ENCODE measurements around the gene TIGD6. TPM values are rescaled to one million over a fixed set of nuclear protein-coding genes. Genes with fewer than 3 reads are reported as not detected.
"Not testable (repeated sequence)": the region's sequence is repeated elsewhere in the genome, so short reads cannot be mapped to it uniquely, and the experiment has no call there.

The TIGD6 gene
- total RNA-seq, 2 experiments from 2014 or later, result 1.1 to 1.4 TPM

GRCh38 chr5:150033334-150033733 lies 32.9 kb upstream of the TIGD6 start:
- Mint-ChIP-seq H3K4me1 (ENCODE audit: low read depth) (no peaks in the 10 kb centered on the region), H3K27me3 (ENCODE audit: low read depth) (no peaks in the 10 kb centered on the region), H3K36me3 (ENCODE audit: low read depth) (peaks cover 63% of the 10 kb centered on the region), H3K9me3 (ENCODE audit: insufficient read depth) (no peaks in the 10 kb centered on the region), H3K27ac (no peak overlapping the region), H3K4me3 (no peak overlapping the region)
- ChIA-PET POLR2A (no interaction called here), CTCF (interaction anchor here (1.1 to 1.2 kb wide), 2 partner anchors 10 to 12 kb away, joined by 4 read pairs; no protein-coding TSS in a partner anchor)
- no peak for DNase-seq
- ATAC-seq, result no peak

GRCh38 chr5:150028047-150028446 lies 27.6 kb upstream of the TIGD6 start:
- H3K27ac Mint-ChIP-seq; H3K4me3 Mint-ChIP-seq; H3K9me3 Mint-ChIP-seq (ENCODE audit: insufficient read depth); H3K27me3 Mint-ChIP-seq (ENCODE audit: low read depth); CTCF ChIA-PET; DNase-seq; POLR2A ChIA-PET; ATAC-seq; H3K4me1 Mint-ChIP-seq (ENCODE audit: low read depth): not testable (repeated sequence)
- H3K36me3 Mint-ChIP-seq (ENCODE audit: low read depth), result peaks cover 52% of the 10 kb centered on the region

GRCh38 chr5:150026682-150027172 lies 26.3 kb upstream of the TIGD6 start:
- POLR2A ChIA-PET, result interaction anchor here (0.6 kb wide), 1 partner anchor 17 kb away, joined by 3 read pairs; no protein-coding TSS in a partner anchor

GRCh38 chr5:150024346-150024984 lies 24.0 kb upstream of the TIGD6 start:
- Mint-ChIP-seq H3K36me3 (ENCODE audit: low read depth) (peaks cover 63% of the 10 kb centered on the region), H3K4me1 (ENCODE audit: low read depth) (peaks cover 23% of the 10 kb centered on the region), H3K4me3 (no peak overlapping the region), H3K27me3 (ENCODE audit: low read depth) (no peaks in the 10 kb centered on the region), H3K9me3 (ENCODE audit: insufficient read depth) (no peaks in the 10 kb centered on the region), H3K27ac (no peak overlapping the region)
- ATAC-seq, result no peak
- ChIA-PET POLR2A (no interaction called here), CTCF (no interaction called here)
- no peak for DNase-seq

More at GRCh38 chr5:150026682-150027172, 26.3 kb upstream of the TIGD6 start:
- CTCF ChIA-PET, result no interaction called here
- no peak for ATAC-seq
- H3K4me3 Mint-ChIP-seq, result no peak overlapping the region
- no peaks in the 10 kb centered on the region for H3K9me3 Mint-ChIP-seq (ENCODE audit: insufficient read depth)
- peaks cover 54% of the 10 kb centered on the region for H3K36me3 Mint-ChIP-seq (ENCODE audit: low read depth)
- H3K27me3 Mint-ChIP-seq (ENCODE audit: low read depth), result no peaks in the 10 kb centered on the region
- H3K4me1 Mint-ChIP-seq (ENCODE audit: low read depth), result peaks cover 9% of the 10 kb centered on the region
- H3K27ac Mint-ChIP-seq, result no peak overlapping the region
- DNase-seq, result no peak

GRCh38 chr5:150023136-150023535 lies 22.7 kb upstream of the TIGD6 start:
- CTCF ChIA-PET, result interaction anchor here (1.2 to 2.0 kb wide), 3 partner anchors 11 to 356 kb away, joined by 3 to 8 read pairs (median 4); no protein-coding TSS in a partner anchor
- DNase-seq (no peak), ATAC-seq (no peak)
- POLR2A ChIA-PET, result no interaction called here
- H3K4me3 Mint-ChIP-seq, result no peak overlapping the region
- H3K36me3 Mint-ChIP-seq (ENCODE audit: low read depth), result peaks cover 71% of the 10 kb centered on the region
- H3K27me3 Mint-ChIP-seq (ENCODE audit: low read depth), result no peaks in the 10 kb centered on the region
- no peak overlapping the region for H3K27ac Mint-ChIP-seq
- H3K4me1 Mint-ChIP-seq (ENCODE audit: low read depth), result peaks cover 25% of the 10 kb centered on the region
- H3K9me3 Mint-ChIP-seq (ENCODE audit: insufficient read depth), result no peaks in the 10 kb centered on the region

- H3K27ac Mint-ChIP-seq, result peak overlapping the region; percentile 20
- ChIA-PET POLR2A (interaction anchor here (2.1 kb wide), 1 partner anchor 22 kb away, joined by 10 read pairs; the partner anchor contains the start of genes HMGXB3 and TIGD6), CTCF (interaction anchor here (1.2 to 2.0 kb wide), 3 partner anchors 11 to 355 kb away, joined by 3 to 8 read pairs (median 4); no protein-coding TSS in a partner anchor)
- H3K36me3 Mint-ChIP-seq (ENCODE audit: low read depth), result peaks cover 68% of the 10 kb centered on the region
- no peaks in the 10 kb centered on the region for H3K27me3 Mint-ChIP-seq (ENCODE audit: low read depth)
- H3K4me1 Mint-ChIP-seq (ENCODE audit: low read depth), result peaks cover 25% of the 10 kb centered on the region
- no peaks in the 10 kb centered on the region for H3K9me3 Mint-ChIP-seq (ENCODE audit: insufficient read depth)
- ATAC-seq (no peak), DNase-seq (no peak)
- no peak overlapping the region for H3K4me3 Mint-ChIP-seq
Measured at GRCh38 chr5:150022681-150023080, 22.2 kb upstream of the TIGD6 start.

- POLR2A ChIA-PET, result interaction anchor here (2.1 kb wide), 1 partner anchor 22 kb away, joined by 10 read pairs; the partner anchor contains the start of genes HMGXB3 and TIGD6
- no peak for ATAC-seq
- Mint-ChIP-seq H3K36me3 (ENCODE audit: low read depth) (peaks cover 73% of the 10 kb centered on the region), H3K27me3 (ENCODE audit: low read depth) (no peaks in the 10 kb centered on the region), H3K4me3 (no peak overlapping the region), H3K4me1 (ENCODE audit: low read depth) (peaks cover 25% of the 10 kb centered on the region), H3K27ac (peak overlapping the region; percentile 20), H3K9me3 (ENCODE audit: insufficient read depth) (no peaks in the 10 kb centered on the region)
- DNase-seq, result no peak
- CTCF ChIA-PET, result interaction anchor here (1.0 to 2.0 kb wide), 4 partner anchors 16 to 188 kb away, joined by 3 to 8 read pairs (median 5); no protein-coding TSS in a partner anchor
Measured at GRCh38 chr5:150022158-150022531, 21.7 kb upstream of the TIGD6 start.

GRCh38 chr5:150021491-150022157 lies 21.2 kb upstream of the TIGD6 start:
- Mint-ChIP-seq H3K9me3 (ENCODE audit: insufficient read depth) (peaks cover 2% of the 10 kb centered on the region), H3K27ac (peak overlapping the region; percentile 46), H3K4me1 (ENCODE audit: low read depth) (peaks cover 25% of the 10 kb centered on the region), H3K4me3 (no peak overlapping the region), H3K27me3 (ENCODE audit: low read depth) (no peaks in the 10 kb centered on the region), H3K36me3 (ENCODE audit: low read depth) (peaks cover 75% of the 10 kb centered on the region)
- ChIA-PET CTCF (interaction anchor here (1.0 to 2.0 kb wide), 4 partner anchors 15 to 188 kb away, joined by 3 to 8 read pairs (median 5); no protein-coding TSS in a partner anchor), POLR2A (interaction anchor here (2.1 kb wide), 1 partner anchor 21 kb away, joined by 10 read pairs; the partner anchor contains the start of genes HMGXB3 and TIGD6)
- DNase-seq (no peak), ATAC-seq (no peak)

- CTCF ChIA-PET, result interaction anchor here (1.9 kb wide), 1 partner anchor 168 kb away, joined by 6 read pairs; no protein-coding TSS in a partner anchor
- peaks cover 25% of the 10 kb centered on the region for H3K4me1 Mint-ChIP-seq (ENCODE audit: low read depth)
- POLR2A ChIA-PET, result no interaction called here
- H3K36me3 Mint-ChIP-seq (ENCODE audit: low read depth), result peaks cover 77% of the 10 kb centered on the region
- H3K27ac Mint-ChIP-seq, result peak overlapping the region; percentile 11
- no peak overlapping the region for H3K4me3 Mint-ChIP-seq
- ATAC-seq (no peak), DNase-seq (no peak)
- no peaks in the 10 kb centered on the region for H3K27me3 Mint-ChIP-seq (ENCODE audit: low read depth)
- peaks cover 12% of the 10 kb centered on the region for H3K9me3 Mint-ChIP-seq (ENCODE audit: insufficient read depth)
Measured at GRCh38 chr5:150020249-150020648, 19.8 kb upstream of the TIGD6 start.

- DNase-seq (no peak), ATAC-seq (no peak)
- CTCF ChIA-PET, result interaction anchor here (0.8 to 1.1 kb wide), 3 partner anchors 15 to 165 kb away, joined by 3 to 4 read pairs (median 3); no protein-coding TSS in a partner anchor
- peaks cover 23% of the 10 kb centered on the region for H3K4me1 Mint-ChIP-seq (ENCODE audit: low read depth)
- H3K9me3 Mint-ChIP-seq (ENCODE audit: insufficient read depth), result peaks cover 12% of the 10 kb centered on the region
- H3K36me3 Mint-ChIP-seq (ENCODE audit: low read depth), result peaks cover 91% of the 10 kb centered on the region
- no peak overlapping the region for H3K4me3 Mint-ChIP-seq
- POLR2A ChIA-PET, result no interaction called here
- no peak overlapping the region for H3K27ac Mint-ChIP-seq
- H3K27me3 Mint-ChIP-seq (ENCODE audit: low read depth), result no peaks in the 10 kb centered on the region
Measured at GRCh38 chr5:150017226-150018005, 17.0 kb upstream of the TIGD6 start.

GRCh38 chr5:150016537-150016936 lies 16.1 kb upstream of the TIGD6 start:
- POLR2A ChIA-PET, result no interaction called here
- Mint-ChIP-seq H3K9me3 (ENCODE audit: insufficient read depth) (peaks cover 12% of the 10 kb centered on the region), H3K4me3 (no peak overlapping the region), H3K27me3 (ENCODE audit: low read depth) (no peaks in the 10 kb centered on the region), H3K4me1 (ENCODE audit: low read depth) (peaks cover 14% of the 10 kb centered on the region), H3K36me3 (ENCODE audit: low read depth) (peaks cover 89% of the 10 kb centered on the region), H3K27ac (no peak overlapping the region)
- ATAC-seq (no peak), DNase-seq (no peak)
- CTCF ChIA-PET, result no interaction called here

All from activated CD8-positive, alpha-beta T cell treated with anti-CD3 and anti-CD28 coated beads, Interleukin-2, amount 10 ng/mL, durations not matched to agents 7 days and 5 days (primary cell).